ENCODE data around the gene CLMN. TPM values are rescaled to one million over a fixed set of nuclear protein-coding genes. Genes with fewer than 3 reads are reported as not detected.

CLMN gene
- polyA plus RNA-seq, 1 donor from 2014 or later: 0.57 TPM

DNA sequence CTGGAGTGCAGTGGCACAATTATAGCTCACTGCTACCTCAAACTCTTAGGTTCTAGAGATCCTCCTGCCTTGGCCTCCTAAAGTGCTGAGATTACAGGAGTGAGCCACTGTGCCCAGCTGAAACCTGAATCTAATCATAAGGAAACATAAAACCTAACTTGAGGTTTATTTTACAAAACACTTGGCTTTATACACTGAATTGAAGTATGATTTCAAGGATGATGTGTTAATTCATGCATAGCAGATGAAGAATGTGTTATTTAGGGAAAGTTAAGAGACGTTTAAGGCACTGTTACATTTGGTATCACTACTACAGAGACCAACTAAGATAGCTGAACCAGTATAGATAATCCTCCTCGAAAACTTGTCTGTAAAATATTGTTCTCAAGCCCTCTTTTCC, 168.8 kb downstream of the CLMN start:
- no peaks in the 10 kb centered on the region for H3K27me3 ChIP-seq (ENCODE audit: insufficient read depth, low read depth, low read length)
- H3K4me2 ChIP-seq (ENCODE audit: low read length): no peak overlapping the region
- H3K79me2 ChIP-seq (replicated peaks; ENCODE audit: insufficient read depth, low read length): peaks cover 97% of the 10 kb centered on the region
- no peak overlapping the region for H3K27ac ChIP-seq (ENCODE audit: low read length)
- H3K9me2 ChIP-seq (ENCODE audit: insufficient read depth, low read length): no peaks in the 10 kb centered on the region
- H3K4me3 ChIP-seq (ENCODE audit: low read length): no peak overlapping the region
- H4K20me1 ChIP-seq (ENCODE audit: insufficient read depth): no peaks in the 10 kb centered on the region
- no peaks in the 10 kb centered on the region for H3K9me3 ChIP-seq (ENCODE audit: low read length)
- no peaks in the 10 kb centered on the region for H3F3A ChIP-seq (ENCODE audit: insufficient read depth, low read length, poor library complexity, severe bottlenecking)
- H2AFZ ChIP-seq (ENCODE audit: low read depth, low read length): no peak overlapping the region
- H3K9ac ChIP-seq (ENCODE audit: low read length): no peak overlapping the region
- TF ChIP-seq POLR2AphosphoS5 (IDR thresholded peaks at IDR 0.05) (no peak), CTCF (IDR thresholded peaks at IDR 0.05; ENCODE audit: poor library complexity, severe bottlenecking) (no peak), EZH2 (IDR thresholded peaks at IDR 0.05; ENCODE audit: borderline replicate concordance, insufficient read depth, low read length, poor library complexity, severe bottlenecking) (no peak), REST (IDR thresholded peaks at IDR 0.05; ENCODE audit: borderline replicate concordance) (no peak), TAF1 (IDR thresholded peaks at IDR 0.05; ENCODE audit: low read depth) (no peak), SMC3 (conservative IDR thresholded peaks at IDR 0.05; ENCODE audit: poor library complexity) (no peak), EP300 (conservative IDR thresholded peaks at IDR 0.05; ENCODE audit: poor library complexity, severe bottlenecking) (no peak), MXI1 (conservative IDR thresholded peaks at IDR 0.05; ENCODE audit: poor library complexity, severe bottlenecking) (no peak)
- no peaks in the 10 kb centered on the region for H3K36me3 ChIP-seq (ENCODE audit: insufficient read depth, low read length)

- H3K9me2 ChIP-seq (ENCODE audit: insufficient read depth, low read length): no peaks in the 10 kb centered on the region
- H3K9me3 ChIP-seq (ENCODE audit: low read length): no peaks in the 10 kb centered on the region
- no peak for TF ChIP-seq CTCF (IDR thresholded peaks at IDR 0.05; ENCODE audit: poor library complexity, severe bottlenecking)
- no peak for TF ChIP-seq SMC3 (conservative IDR thresholded peaks at IDR 0.05; ENCODE audit: poor library complexity)
- no peak for TF ChIP-seq TAF1 (IDR thresholded peaks at IDR 0.05; ENCODE audit: low read depth)
- no peak for TF ChIP-seq RAD21 (conservative IDR thresholded peaks at IDR 0.05)
- no peak for TF ChIP-seq REST (IDR thresholded peaks at IDR 0.05; ENCODE audit: borderline replicate concordance)
- no peak for TF ChIP-seq EP300 (conservative IDR thresholded peaks at IDR 0.05; ENCODE audit: poor library complexity, severe bottlenecking)
- TF ChIP-seq MXI1 (conservative IDR thresholded peaks at IDR 0.05; ENCODE audit: poor library complexity, severe bottlenecking): no peak
- TF ChIP-seq POLR2AphosphoS5 (IDR thresholded peaks at IDR 0.05): no peak
- TF ChIP-seq EZH2 (IDR thresholded peaks at IDR 0.05; ENCODE audit: borderline replicate concordance, insufficient read depth, low read length, poor library complexity, severe bottlenecking): no peak
- H4K20me1 ChIP-seq (ENCODE audit: insufficient read depth): no peaks in the 10 kb centered on the region
- no peak overlapping the region for H3K27ac ChIP-seq (ENCODE audit: low read length)
- peaks cover 97% of the 10 kb centered on the region for H3K79me2 ChIP-seq (replicated peaks; ENCODE audit: insufficient read depth, low read length)
- no peak overlapping the region for H3K4me2 ChIP-seq (ENCODE audit: low read length)
- no peaks in the 10 kb centered on the region for H3F3A ChIP-seq (ENCODE audit: insufficient read depth, low read length, poor library complexity, severe bottlenecking)
- no peak overlapping the region for H2AFZ ChIP-seq (ENCODE audit: low read depth, low read length)
- no peak overlapping the region for H3K9ac ChIP-seq (ENCODE audit: low read length)
- no peaks in the 10 kb centered on the region for H3K36me3 ChIP-seq (ENCODE audit: insufficient read depth, low read length)
- H3K27me3 ChIP-seq (ENCODE audit: insufficient read depth, low read depth, low read length): no peaks in the 10 kb centered on the region
- H3K4me3 ChIP-seq (ENCODE audit: low read length): no peak overlapping the region
Observed at GRCh38 chr14:95149441-95149840, 170.3 kb downstream of the CLMN start.

All from neural cell (in vitro differentiated cells).